ENCODE results near the gene LGALS1.

GRCh38 chr22:37676736-37677492, 1.5 kb downstream of the LGALS1 start:
- TF ChIP-seq POLR2A (IDR thresholded peaks at IDR 0.05): no peak
- TF ChIP-seq CTCF (IDR thresholded peaks at IDR 0.05): no peak

All from testis (tissue), 2 donors.